ENCODE measurements around the gene LCP1. TPM values are rescaled to one million over a fixed set of nuclear protein-coding genes. Genes with fewer than 3 reads are reported as not detected.
"Not testable (repeated sequence)": the region's sequence is repeated elsewhere in the genome, so short reads cannot be mapped to it uniquely, and the experiment has no call there.

The LCP1 gene
- polyA plus RNA-seq (2014; cell fraction: cytosol; rRNA removed) = 7.0 and 7.2 TPM in 2 replicates
- 2.6 and 5.3 TPM in 2 replicates for polyA plus RNA-seq (2014; cell fraction: nucleus; rRNA removed)

GRCh38 chr13:46181840-46182490, at the start of gene LCP1:
Gene LCP1 (minus strand): TSS chr13:46182177. CDS start chr13:46159662, 22,515 bp downstream.
- no peak for DNase-seq (ENCODE audit: low spot score)

- no peak for DNase-seq (ENCODE audit: low spot score)
These were observed 47.3 kb upstream of the LCP1 start for GRCh38 chr13:46229251-46229650.

- not testable (repeated sequence) for DNase-seq (ENCODE audit: low spot score)
These were observed 38.3 kb upstream of the LCP1 start for GRCh38 chr13:46220234-46220633.

- not testable (repeated sequence) for DNase-seq (ENCODE audit: low spot score)
These were observed 32.8 kb upstream of the LCP1 start for GRCh38 chr13:46214741-46215140.

- DNase-seq (ENCODE audit: low spot score) = no peak
These were observed 31.3 kb upstream of the LCP1 start for GRCh38 chr13:46213242-46213641.

- DNase-seq (ENCODE audit: low spot score) = peak; percentile 85
These were observed 29.7 kb upstream of the LCP1 start, which contains the start of gene LRRC63 for GRCh38 chr13:46211483-46212351. Gene LRRC63 (plus strand): TSS chr13:46211928. CDS start chr13:46213035, 1,107 bp downstream.

GRCh38 chr13:46211116-46211482, 29.1 kb upstream of the LCP1 start:
- peak; percentile 41 for DNase-seq (ENCODE audit: low spot score)

- DNase-seq (ENCODE audit: low spot score) = no peak
These were observed 28.5 kb upstream of the LCP1 start for GRCh38 chr13:46210362-46211083.

- no peak for DNase-seq (ENCODE audit: low spot score)
These were observed 25.9 kb upstream of the LCP1 start for GRCh38 chr13:46207828-46208227.

GRCh38 chr13:46206143-46206542, 24.2 kb upstream of the LCP1 start:
- DNase-seq (ENCODE audit: low spot score) = no peak

- DNase-seq (ENCODE audit: low spot score) = no peak
These were observed 21.0 kb upstream of the LCP1 start for GRCh38 chr13:46202966-46203365.

GRCh38 chr13:46202188-46202795, 20.3 kb upstream of the LCP1 start:
- DNase-seq (ENCODE audit: low spot score) = no peak

GRCh38 chr13:46198696-46199193, 16.8 kb upstream of the LCP1 start:
- DNase-seq (ENCODE audit: low spot score) = no peak

- no peak for DNase-seq (ENCODE audit: low spot score)
These were observed 15.5 kb upstream of the LCP1 start for GRCh38 chr13:46197299-46198048.

- DNase-seq (ENCODE audit: low spot score) = no peak
These were observed 13.0 kb upstream of the LCP1 start for GRCh38 chr13:46195016-46195415.

- no peak for DNase-seq (ENCODE audit: low spot score)
These were observed 10.4 kb upstream of the LCP1 start for GRCh38 chr13:46192412-46192811.

- no peak for DNase-seq (ENCODE audit: low spot score)
These were observed 3.7 kb upstream of the LCP1 start for GRCh38 chr13:46185634-46186033.

GRCh38 chr13:46184277-46184699, 2.3 kb upstream of the LCP1 start:
- no peak for DNase-seq (ENCODE audit: low spot score)

GRCh38 chr13:46183018-46183946, 1.3 kb upstream of the LCP1 start:
- DNase-seq (ENCODE audit: low spot score) = no peak

Data from SK-N-DZ (cell line).